NCI-H345 treated with DMSO at 0.1 percent for 48 hours (cell line): ENCODE results near the gene PIWIL1.

Experiments used
- DNase-seq: peaks from one replicate; lab custom pipeline; 2025; ENCODE audit not compliant: unreplicated experiment; lab: John Stamatoyannopoulos, UW

The PIWIL1 gene

DNA sequence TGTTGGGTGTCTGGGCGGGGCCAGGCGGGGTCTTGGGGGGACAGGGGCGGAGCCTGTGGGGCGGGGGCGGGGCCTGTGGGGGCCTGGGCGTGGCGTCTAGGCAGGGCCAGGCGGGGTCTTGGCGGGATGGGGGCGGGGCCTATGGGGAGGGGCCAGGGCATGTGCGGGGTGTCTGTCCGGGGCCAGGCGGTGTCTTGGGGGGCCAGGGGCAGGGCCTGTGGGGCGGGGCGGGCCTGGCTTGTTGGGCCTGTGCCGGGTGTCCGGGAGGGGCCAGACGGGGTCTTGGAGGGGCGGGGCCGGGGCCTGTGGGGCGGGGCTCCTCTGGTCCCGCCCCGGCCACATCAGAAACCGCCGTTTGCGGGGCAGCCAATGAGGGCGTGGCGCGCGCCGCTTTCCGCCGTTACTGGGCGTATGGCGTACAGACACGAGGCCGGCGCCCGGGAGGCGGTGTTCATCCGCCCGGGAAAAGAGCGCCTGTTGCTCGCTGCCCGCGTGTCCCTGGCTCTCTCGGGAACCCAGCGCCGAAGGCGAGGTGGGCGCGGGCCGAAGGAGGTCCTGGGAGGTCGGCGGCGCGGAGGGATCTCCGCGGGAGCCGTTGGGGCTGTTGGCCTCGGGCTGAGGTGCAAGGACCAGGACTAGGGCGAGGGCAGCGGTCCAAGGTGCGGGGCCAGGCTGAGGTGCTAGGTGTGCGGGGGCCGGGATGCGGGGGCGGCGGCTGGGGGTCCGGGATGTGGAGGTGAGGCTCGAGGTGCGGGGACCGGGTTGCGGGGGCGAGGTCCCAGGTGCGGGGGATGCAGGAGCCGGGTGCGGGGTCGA, at the start of gene PIWIL1:
TSS of gene PIWIL1 (plus strand) at position 400 of the 816 bp plus-strand sequence. CDS start 4,705 bp downstream, outside the sequence.
- no peak for DNase-seq

DNA sequence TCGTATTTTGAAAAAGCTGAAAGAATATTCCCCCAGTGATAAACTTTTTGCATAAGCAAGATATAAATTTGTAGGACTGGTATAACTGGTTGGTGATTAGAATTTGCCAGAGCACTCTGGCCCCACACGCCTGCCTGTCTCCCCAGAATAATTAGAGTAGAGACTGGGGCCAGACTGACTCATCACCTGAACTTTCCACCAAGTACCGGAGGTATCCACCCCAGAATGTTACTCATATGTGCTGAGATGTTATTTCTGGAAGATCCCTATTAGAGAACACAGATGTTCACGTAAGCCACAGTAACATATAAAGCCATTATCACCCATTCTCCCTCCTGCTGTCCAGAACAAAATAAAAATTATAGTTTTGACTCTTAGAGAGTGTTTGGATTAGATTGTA, 49.5 kb upstream of the PIWIL1 start:
- no peak for DNase-seq

DNA sequence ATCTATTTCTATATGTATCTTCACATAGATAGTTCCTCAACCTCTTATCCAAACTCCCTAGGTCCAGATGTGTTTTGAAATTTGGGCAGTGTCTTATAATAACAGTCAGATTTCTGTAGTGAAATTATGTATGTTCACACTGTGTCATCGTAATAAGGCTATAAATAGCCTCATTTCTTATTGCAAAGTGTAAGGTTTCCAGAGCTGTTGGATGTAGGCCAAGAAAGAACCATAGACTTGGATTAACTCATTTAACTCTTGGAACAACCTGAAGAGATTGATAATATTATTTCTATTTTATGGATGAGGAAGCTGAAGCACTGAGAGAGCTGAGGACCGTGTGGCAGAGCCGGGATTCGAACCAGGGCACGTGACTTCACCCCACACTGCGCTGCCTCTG, 49.0 kb upstream of the PIWIL1 start:
- DNase-seq = no peak

DNA sequence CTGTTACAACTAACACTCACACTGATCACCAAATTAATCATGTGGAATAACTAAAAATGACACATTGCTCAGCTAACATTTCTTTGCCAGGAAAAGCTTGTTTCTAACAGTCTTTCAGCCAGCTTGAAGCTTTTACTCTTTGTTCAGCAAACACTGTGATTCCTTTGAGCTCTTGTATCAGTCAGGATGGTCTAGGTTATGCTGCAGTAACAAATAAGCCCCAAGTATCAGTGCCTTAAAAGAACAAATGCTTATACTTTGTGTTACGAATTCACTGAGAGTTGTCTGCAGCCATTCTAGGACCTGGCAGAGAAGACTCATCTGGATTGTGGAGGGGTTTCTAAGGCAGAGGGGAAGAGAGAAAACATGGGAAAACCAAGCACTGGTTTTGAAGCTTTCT, 47.6 kb upstream of the PIWIL1 start:
- DNase-seq = no peak

DNA sequence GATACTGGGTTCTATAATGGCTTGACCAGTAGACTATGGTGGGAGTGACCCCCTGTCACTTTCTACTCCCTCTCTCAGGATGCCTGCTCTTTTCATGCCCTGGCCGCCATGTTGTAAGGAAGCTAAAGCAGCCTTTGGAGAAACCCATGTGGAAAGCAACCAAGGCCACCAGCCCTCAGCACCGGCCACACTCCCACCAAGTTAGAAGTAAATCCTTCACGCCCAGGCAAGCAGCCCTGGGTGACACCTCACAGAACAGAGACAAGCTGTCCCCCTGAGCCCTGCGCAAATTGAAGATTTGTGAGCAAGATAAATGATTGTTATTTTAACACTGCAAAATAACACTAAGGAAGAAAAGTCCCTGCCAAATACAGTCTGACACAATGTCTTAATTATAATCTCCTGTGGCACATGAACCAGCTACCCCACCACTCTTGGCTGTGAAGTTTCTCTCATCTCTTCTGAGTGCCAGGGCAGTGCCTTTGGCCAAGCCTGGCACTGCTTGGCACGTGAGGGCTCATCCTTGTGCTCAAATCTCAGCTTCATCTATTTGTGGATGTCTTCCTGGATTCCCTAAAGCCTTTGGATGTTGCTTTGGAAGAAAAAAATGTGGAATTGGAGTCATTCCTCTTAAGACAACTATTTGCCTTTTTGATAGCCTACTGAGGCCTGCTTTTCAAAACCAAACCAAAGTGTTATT, 39.2 kb upstream of the PIWIL1 start:
- DNase-seq = no peak

DNA sequence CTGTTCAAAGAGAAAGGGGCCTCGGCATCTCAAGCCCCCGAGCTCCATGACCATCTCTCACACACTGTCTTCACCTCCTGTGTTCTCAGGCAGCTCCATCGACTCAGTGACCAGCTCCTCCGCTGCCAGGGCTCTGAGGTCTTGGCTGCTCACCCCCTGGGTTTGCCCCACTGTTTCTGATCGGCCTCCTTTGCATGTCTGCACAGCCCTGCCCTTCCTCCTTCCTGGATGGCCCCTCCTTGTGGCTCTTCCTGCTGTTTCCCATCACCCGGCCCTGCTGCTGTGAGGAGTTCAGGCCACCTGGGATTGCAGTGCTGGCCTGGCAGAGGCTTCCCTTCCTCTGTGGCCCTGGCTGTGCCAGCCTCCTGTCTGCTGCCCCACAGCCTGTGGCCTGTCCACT, 38.1 kb upstream of the PIWIL1 start:
- no peak for DNase-seq

DNA sequence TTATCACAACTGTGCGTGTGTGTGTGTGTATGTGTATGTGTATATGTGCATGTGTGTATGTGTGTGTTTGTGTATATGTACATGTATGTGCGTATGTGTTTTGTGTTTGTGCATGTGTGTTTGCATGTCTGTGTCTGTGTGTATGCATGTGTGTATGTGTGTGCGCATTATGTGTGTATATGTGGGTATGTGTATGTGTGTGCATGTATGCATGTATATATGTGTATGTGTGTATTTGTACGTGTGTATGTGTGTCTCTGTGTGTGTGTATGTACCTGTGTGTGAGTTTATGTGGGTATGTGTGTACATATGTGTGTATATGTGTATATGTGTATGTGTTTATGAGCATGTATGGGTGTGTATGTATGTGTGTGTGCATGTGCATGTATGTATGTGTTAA, 37.6 kb upstream of the PIWIL1 start:
- no peak for DNase-seq

DNA sequence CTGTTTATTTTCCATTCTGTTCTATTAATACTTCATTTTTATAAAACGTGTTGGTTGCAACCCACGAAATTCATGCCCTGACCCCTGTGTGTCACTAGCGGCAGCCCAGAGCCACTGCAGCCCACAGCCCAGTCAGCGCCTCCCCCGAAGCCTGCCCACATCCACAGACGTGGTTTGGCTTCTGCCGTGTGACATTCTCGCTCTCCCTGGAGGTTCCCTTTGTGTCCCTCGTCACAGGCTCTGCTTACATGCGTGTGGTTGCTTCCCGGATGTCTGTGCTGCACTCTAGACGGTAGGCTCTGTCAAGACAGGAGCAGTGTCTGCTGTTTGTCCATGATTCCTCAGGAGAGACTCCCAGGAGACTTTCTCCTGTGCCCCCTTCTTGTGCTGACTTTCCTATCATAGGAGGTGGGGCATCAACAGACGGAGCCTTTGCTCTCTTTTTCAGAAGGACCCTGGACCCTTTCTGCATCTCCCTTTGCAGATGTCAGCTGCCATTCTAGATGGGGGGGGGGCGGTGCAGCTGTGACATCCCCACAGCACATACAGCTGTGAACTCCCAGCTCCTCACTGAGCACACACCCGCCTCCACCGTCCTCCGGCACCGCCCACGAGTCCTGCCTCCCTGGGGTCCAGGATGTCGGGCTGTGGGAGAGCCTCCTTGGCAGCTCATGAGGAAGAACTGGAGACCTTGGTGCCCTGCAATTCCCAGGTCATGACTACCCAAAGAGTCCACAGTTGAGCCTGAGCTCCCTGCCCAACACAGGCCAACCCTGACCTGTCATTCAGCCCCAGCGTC, 36.8 kb upstream of the PIWIL1 start:
- no peak for DNase-seq

DNA sequence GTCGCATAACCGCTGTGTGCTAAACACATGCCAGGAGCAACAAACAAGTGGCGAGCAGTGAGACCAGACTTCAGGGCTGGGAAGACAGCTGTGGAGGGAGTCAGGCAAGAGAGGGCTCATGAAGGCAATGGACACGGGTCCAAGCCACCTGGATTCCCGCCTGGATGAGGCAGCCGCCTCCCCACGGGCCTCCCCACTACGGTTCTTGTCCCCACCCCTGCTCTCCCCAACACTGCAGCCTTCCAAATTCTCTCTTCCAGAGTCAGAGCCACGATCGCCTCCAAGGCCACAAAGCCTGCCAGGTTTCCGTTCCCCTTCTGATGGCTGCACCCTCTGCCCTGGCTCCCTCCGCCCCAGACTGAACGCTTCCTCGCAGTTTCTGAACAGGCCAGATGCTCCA, 36.1 kb upstream of the PIWIL1 start:
- no peak for DNase-seq

DNA sequence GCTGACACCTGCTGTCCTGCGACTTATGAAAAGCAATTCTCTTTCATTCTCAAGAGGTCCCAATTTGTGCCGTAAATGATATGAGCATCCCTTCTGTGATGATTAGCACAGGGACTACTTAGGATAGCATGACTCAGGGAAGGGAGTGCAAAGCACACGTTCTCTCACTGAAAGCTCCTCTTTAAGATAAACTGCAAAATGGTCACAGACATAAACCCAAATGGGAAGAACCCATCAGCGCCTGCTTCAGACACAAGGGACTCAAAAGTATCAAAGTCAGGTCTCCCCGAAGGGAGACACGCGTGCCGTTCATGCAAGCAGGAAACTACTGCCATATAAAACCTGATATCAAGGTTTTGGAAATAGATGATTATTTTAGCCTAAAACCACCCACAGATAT, 33.9 kb upstream of the PIWIL1 start:
- DNase-seq = no peak

DNA sequence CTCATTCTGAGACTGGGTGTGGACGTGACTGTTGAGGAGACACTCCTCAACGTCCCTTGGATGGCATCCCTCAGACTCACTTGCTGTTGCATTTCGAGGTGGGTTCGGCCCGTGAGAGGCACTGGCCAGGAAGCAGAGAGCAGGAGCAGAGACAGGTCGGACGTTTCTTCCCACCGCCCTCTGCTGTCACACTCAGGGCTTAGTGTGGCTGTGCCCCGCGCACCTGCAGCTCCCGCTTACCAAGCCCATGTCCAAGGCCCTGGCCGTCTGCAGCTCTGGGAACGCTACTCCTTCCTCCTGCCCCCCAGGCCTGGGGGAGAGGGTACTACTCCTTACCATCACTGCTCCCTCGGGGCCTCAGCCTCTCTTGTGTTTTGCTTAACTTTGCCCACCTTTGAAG, 29.8 kb upstream of the PIWIL1 start:
- DNase-seq = no peak

DNA sequence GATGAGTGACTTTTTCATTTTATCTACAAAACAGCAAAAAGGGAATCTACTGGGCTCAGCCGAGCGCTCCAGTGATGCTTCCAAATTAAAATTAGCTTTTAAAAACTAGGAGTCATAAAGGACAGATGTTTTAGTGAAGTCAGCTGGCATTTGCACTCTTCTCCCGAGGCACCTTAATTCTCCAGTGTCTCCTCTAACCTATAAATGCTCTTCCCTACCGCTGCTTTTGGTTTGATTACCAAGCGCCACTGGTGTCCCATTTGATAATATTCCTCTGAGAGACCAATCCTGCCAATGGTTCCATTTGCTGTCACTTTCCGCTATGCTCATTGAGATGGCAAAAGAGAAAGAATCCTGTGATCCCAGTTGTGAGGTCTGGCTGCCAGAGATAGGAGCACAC, 29.3 kb upstream of the PIWIL1 start:
- DNase-seq = no peak

DNA sequence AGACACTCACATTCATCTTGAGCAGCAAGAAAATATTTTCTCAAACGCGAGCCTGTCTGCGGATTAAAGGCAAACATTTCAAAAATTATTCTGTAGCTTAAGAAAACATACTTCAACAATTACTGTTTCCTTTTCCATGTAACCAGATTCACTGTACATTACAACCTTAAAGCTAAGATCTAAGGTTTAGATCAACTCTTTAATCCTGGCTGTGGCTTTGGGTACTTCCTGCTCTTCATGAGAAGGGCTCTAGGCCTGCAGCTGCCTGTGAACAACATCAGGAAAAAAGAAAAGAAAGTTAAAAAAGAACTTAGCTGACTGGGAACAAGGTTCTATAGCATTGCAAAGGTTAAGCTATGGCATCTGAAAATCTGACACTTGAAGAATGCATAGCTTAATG, 21.4 kb upstream of the PIWIL1 start:
- no peak for DNase-seq

DNA sequence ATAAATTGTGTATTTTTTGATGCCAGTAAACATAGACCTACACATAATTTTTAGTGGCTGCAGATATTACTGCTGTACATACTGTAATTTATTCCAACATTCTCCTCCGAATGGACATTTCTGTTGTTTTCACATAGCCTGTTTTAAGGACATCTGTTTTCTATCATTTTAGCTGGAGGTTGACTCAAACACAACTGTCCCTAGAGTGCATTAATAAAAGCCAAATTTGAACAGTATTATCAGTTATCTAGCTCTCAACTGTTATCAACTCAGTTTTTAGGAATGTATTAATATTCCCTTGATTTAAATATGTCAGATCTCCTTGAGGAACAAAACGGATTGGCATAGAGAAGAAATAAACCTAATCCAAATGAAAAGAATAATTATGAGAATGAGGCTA, 17.2 kb upstream of the PIWIL1 start:
- DNase-seq = no peak

DNA sequence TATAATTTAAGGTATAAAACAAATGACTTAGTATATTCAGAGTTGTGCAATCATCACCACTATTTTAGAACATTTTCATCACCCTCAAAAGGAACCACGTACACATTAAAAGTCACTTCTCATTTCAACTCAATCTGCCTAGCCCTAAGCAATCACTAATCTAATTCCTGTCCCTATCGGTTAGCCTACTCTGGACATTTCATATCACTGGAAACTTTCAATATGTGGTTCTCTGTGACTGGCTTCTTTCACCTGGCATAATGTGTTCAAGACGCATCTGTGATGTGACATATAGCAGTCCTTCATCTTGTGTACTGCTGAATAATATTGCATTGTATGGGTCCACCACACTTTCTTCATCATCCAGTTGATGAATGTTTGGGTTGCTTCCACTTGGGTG, 15.4 kb upstream of the PIWIL1 start:
- no peak for DNase-seq

DNA sequence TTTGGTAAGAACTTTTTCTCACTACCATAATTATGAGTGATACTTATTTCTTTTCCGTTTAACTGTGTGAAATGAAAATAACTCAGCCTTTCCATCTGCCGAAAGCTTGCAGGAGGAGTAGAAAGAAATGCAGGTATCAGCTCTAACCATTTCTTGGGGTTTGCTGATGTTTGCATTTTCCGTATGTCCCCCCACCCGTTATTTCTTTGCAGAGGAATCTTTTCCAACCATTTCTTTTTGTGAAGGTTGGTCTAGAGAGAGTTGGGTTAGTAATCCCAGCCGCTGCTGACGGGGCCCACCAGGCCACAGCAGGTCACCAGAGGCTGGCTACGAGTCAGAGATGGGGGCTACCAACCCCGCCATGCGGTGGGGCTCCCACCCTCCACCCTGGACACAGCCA, 7.0 kb upstream of the PIWIL1 start:
- DNase-seq = no peak

DNA sequence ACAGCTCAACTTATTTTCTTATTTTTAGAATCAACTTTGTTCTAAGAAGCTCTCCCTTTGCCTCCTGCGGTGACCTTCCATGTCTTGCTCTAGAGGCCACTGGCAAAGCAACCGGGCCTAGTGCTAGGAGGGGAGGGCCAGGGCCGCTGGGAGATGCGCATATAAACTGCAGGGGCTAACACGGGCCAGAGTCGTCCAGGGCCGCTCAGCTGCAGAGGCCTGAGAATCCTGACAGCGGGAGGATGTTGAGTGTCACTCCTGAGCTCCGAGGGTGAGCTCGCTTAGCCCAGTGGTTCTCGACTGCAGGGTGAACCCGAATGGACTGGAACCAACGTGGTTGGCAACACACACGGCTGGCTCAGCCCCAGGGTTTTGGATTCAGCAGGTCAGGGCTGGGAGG, 6.5 kb upstream of the PIWIL1 start:
- no peak for DNase-seq

DNA sequence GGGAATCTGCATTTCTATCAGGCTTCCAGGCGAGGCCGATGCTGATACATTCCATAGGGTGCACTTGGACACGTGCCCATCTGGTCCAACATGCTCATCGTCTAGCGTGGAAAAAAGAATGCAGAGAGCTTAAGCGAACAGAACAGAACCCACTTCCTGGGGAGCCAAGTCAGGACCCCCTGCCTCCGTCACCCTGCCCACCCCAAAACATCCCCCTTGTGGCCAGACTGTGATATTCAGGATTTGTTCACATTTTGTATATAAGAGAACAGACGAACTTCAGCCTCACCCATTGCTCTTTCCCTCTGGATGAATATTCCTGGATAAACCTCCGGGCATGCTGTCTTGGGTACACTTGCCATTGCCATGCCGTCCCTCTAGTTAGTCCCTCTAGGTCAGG, 4.3 kb upstream of the PIWIL1 start:
- no peak for DNase-seq

DNA sequence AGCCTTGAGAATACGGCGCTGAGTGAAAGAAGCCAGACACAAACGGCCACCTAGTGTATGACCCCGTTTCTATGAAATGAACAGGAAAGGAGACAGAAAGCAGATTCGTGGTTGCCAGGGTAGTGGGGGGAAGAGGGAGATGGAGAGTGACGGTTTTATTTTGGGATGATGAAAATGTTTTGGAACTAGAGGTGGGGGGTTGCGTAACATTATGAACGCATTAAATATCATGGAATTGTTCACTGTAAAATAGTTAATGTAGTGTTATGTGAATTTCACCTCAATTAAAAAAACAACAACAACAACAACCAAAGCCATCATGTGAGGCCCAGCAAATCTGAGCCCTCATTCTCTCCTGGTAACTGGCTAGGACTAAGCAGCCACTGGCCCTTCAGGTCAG, 3.3 kb upstream of the PIWIL1 start:
- no peak for DNase-seq

DNA sequence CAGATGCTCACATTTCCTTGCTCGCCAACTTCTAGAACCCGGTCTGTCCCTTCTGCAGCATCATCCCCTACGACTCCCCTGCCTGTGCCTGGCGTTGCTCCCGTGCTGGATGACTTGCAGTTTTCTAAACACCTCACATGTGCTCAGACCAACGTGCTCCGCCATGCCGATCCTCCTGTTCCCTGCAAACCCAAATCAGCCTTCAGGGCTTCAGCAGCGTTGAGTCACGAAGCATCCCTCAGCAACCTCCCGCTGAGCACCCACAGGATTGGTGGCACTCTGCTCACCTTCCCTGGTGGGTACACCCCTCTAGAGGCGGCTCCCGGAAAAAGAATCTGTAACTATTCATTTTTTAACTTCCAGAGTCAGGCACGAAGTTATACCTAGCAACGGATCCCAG, 2.8 kb upstream of the PIWIL1 start:
- no peak for DNase-seq

DNA sequence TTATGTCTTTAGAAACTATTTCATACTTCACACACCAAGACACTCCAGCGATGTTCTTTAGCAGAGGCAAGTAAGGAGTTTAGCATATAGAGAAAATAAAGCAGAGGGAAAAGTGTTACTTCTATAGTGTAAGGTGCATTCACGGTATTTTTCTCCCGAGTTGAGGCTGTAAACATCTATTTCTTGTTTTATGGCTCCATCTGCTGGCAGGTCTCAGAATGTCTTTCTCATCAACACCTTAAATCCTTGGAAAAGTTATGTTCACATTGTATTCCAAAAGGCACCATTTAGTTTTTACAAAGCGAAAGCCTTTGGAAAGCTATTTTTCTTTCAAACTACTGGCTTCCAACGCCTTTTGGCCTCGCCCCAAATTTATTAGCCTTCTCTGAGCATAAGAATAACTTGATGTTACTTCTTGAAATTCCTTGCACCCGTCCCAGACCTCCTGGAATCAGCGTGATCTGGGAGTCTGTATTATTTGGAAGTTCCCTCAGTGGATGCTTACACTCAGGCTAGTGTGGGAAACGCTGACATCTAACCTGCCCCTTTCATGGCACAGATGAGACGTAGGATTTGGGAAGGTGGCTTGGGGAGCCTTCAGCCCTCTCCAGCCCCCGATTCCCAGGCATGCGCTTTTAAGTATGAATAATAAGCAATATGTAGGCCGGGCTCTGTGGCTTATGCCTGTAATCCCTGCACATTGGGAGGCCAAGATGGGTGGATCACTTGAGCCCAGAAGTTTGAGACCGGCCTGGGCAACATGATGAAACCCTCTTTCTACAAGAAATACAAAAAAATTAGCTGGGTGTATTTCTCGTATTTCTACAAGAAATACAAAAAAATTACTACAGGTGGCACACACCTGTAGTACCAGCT, 1.9 kb upstream of the PIWIL1 start:
- peak; percentile 67 for DNase-seq
